Glutamatergic neuron (in vitro differentiated cells): Measurements from ENCODE around the gene TMEM266. TPM values are rescaled to one million over a fixed set of nuclear protein-coding genes. Genes with fewer than 3 reads are reported as not detected.

Source experiments
- DNase-seq: peaks from one replicate; pipeline ENCODE4 v3.0.0; 2022
- H3K27ac Mint-ChIP-seq: one replicate; pipeline ENCODE4 v1.8.0; 2020; ENCODE audit warnings: mild to moderate bottlenecking, mixed read lengths, inconsistent platforms; ENCODE audit not compliant: unreplicated experiment
- H3K27me3 Mint-ChIP-seq: one replicate; pipeline ENCODE4 v1.8.0; 2020; ENCODE audit warnings: mild to moderate bottlenecking, moderate library complexity, mixed read lengths, inconsistent platforms; ENCODE audit not compliant: unreplicated experiment
- H3K36me3 Mint-ChIP-seq: one replicate; pipeline ENCODE4 v1.8.0; 2020; ENCODE audit warnings: mild to moderate bottlenecking, mixed read lengths, inconsistent platforms; ENCODE audit not compliant: unreplicated experiment
- H3K4me1 Mint-ChIP-seq: one replicate; pipeline ENCODE4 v1.8.0; 2020; ENCODE audit warnings: mild to moderate bottlenecking, low read depth, mixed read lengths, inconsistent platforms; ENCODE audit not compliant: unreplicated experiment
- H3K4me3 Mint-ChIP-seq: one replicate; pipeline ENCODE4 v1.8.0; 2020; ENCODE audit warnings: mild to moderate bottlenecking, mixed read lengths, inconsistent platforms; ENCODE audit not compliant: unreplicated experiment
- H3K9me3 Mint-ChIP-seq: one replicate; pipeline ENCODE4 v1.8.0; 2020; ENCODE audit warnings: mild to moderate bottlenecking, moderate library complexity, mixed read lengths, inconsistent platforms; ENCODE audit not compliant: unreplicated experiment
- CTCF ChIP-seq: fragments of 200-600 bp; sonication (generic); IDR thresholded peaks from one replicate; pipeline ENCODE4 v1.5.0; 2021; ENCODE audit not compliant: partially characterized antibody, unreplicated experiment
- total RNA-seq: library from RNA; stranded (reverse); fragmentation: NEBNext Ultra II Directional; extraction: Animal tissue kit (Norgen Biotek cat#: 25700); gene quantifications from one replicate; pipeline ENCODE4 v1.2.1, GENCODE V29; 2021; ENCODE audit not compliant: unreplicated experiment

Gene TMEM266
- total RNA-seq, 1 donor from 2014 or later: 1.3 TPM

GRCh38 chr15:76198456-76199105 lies 138.8 kb downstream of the TMEM266 start:
- Mint-ChIP-seq H3K27ac (peak overlapping the region; percentile 33), H3K9me3 (peaks cover 13% of the 10 kb centered on the region), H3K4me1 (peaks cover 14% of the 10 kb centered on the region), H3K27me3 (peaks cover 8% of the 10 kb centered on the region), H3K4me3 (no peak overlapping the region), H3K36me3 (no peaks in the 10 kb centered on the region)
- no peak for TF ChIP-seq CTCF
- DNase-seq: no peak

- TF ChIP-seq CTCF: no peak
- Mint-ChIP-seq H3K27ac (peak overlapping the region; percentile 33), H3K36me3 (no peaks in the 10 kb centered on the region), H3K4me1 (peaks cover 11% of the 10 kb centered on the region), H3K9me3 (peaks cover 8% of the 10 kb centered on the region), H3K27me3 (peaks cover 7% of the 10 kb centered on the region), H3K4me3 (no peak overlapping the region)
- DNase-seq: no peak
Measured at GRCh38 chr15:76199106-76200082, 139.6 kb downstream of the TMEM266 start.

- Mint-ChIP-seq H3K27ac (no peak overlapping the region), H3K36me3 (peaks cover 2% of the 10 kb centered on the region), H3K9me3 (peaks cover 11% of the 10 kb centered on the region), H3K27me3 (peaks cover 7% of the 10 kb centered on the region), H3K4me1 (peaks cover 10% of the 10 kb centered on the region), H3K4me3 (no peak overlapping the region)
- no peak for TF ChIP-seq CTCF
- no peak for DNase-seq
Measured at GRCh38 chr15:76200083-76200465, 140.3 kb downstream of the TMEM266 start.

GRCh38 chr15:76200641-76201105 lies 140.9 kb downstream of the TMEM266 start:
- TF ChIP-seq CTCF: no peak
- peaks cover 7% of the 10 kb centered on the region for H3K27me3 Mint-ChIP-seq
- H3K9me3 Mint-ChIP-seq: peaks cover 12% of the 10 kb centered on the region
- H3K36me3 Mint-ChIP-seq: peaks cover 4% of the 10 kb centered on the region
- peaks cover 10% of the 10 kb centered on the region for H3K4me1 Mint-ChIP-seq
- H3K27ac Mint-ChIP-seq: no peak overlapping the region
- no peak overlapping the region for H3K4me3 Mint-ChIP-seq
- no peak for DNase-seq
